RWPE2 (cell line): ENCODE data around the gene BEST2.

Experiments
- ATAC-seq: fragments of 200-7000 bp; cut with Tn5 transposase; 3 replicates; pipeline ENCODE4 v1.9.1; 2021; ENCODE audit warnings: low read depth
- DNase-seq: peaks from one replicate; pipeline ENCODE4 v3.0.0-alpha.2; 2020; ENCODE audit warnings: low spot score
- H3K27ac ChIP-seq: fragments of 450-650 bp; 2 replicates; pipeline ENCODE4 v1.5.1; 2017; ENCODE audit warnings: mild to moderate bottlenecking; ENCODE audit not compliant: poor library complexity, severe bottlenecking
- H3K27me3 ChIP-seq: fragments of 250-450 bp; sonication (Bioruptor Pico); 2 replicates; pipeline ENCODE4 v1.5.1; 2021; ENCODE audit warnings: mild to moderate bottlenecking, moderate library complexity; ENCODE audit not compliant: insufficient read depth, poor library complexity, severe bottlenecking
- H3K36me3 ChIP-seq: fragments of 250-450 bp; sonication (Bioruptor Pico); 2 replicates; pipeline ENCODE4 v1.5.1; 2020; ENCODE audit warnings: low read depth, mild to moderate bottlenecking, moderate library complexity
- H3K4me1 ChIP-seq: fragments of 250-450 bp; sonication (Bioruptor Pico); 2 replicates; pipeline ENCODE4 v1.5.1; 2021; ENCODE audit warnings: mild to moderate bottlenecking, moderate library complexity; ENCODE audit not compliant: insufficient read depth, poor library complexity, severe bottlenecking
- H3K4me3 ChIP-seq: fragments of 250-450 bp; sonication (Bioruptor Pico); 2 replicates; pipeline ENCODE4 v1.5.1; 2021; ENCODE audit warnings: mild to moderate bottlenecking, moderate library complexity; ENCODE audit not compliant: severe bottlenecking
- H3K9me3 ChIP-seq: fragments of 250-450 bp; sonication (Bioruptor Pico); 2 replicates; pipeline ENCODE4 v1.5.1; 2021; ENCODE audit warnings: mild to moderate bottlenecking, moderate library complexity; ENCODE audit not compliant: severe bottlenecking
- CTCF ChIP-seq: fragments of 450-650 bp; IDR thresholded peaks from one replicate; pipeline ENCODE4 v1.5.1; 2017; ENCODE audit warnings: mild to moderate bottlenecking, moderate library complexity; ENCODE audit not compliant: poor library complexity, severe bottlenecking

The BEST2 gene

DNA sequence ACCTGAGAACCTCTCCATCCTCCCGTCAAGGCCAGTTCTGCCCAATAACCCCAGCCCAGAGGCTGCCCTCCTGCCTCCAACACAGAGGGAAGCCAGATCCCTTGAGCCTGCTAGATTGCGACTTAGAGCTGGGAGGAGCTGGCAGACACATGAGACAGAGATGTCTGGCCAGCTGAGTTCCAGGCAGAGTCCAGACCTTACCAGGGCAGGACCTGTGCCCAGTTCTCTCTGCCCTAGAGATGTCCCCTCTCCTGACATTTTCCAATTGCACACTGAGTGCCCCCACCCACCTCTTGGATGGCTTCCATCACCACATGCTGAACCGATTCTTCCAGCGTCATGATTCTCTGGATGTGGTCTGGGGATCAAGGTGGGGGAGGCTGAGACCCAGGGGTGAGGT lies 20.7 kb downstream of the BEST2 start:
- TF ChIP-seq CTCF, result no peak
- peaks cover 36% of the 10 kb centered on the region for H3K36me3 ChIP-seq
- H3K4me3 ChIP-seq, result no peak overlapping the region
- no peak overlapping the region for H3K27ac ChIP-seq
- no peaks in the 10 kb centered on the region for H3K27me3 ChIP-seq
- no peaks in the 10 kb centered on the region for H3K4me1 ChIP-seq
- no peaks in the 10 kb centered on the region for H3K9me3 ChIP-seq
- DNase-seq (no peak), ATAC-seq (no peak)

DNA sequence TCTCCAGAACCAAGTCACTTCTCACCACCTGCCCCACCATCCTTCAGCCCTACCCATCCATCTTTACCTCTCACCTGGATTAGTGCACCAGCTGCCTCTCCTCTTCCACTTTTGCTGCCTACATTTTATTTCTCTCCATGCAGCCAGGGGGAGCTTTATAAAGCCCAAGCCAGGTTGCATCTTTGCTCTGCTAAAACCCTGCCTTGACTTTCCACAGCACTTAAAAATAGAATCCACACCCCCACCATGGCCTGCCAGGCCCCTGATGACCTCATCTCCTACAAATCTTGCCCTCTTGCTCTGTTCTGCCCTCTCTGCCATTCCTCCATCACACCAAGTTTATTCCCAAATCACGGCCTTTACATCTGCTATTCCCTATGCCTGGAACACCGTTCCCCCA lies 22.0 kb downstream of the BEST2 start:
- TF ChIP-seq CTCF, result peak; percentile 43

GRCh38 chr19:12774588-12775555 lies 23.3 kb downstream of the BEST2 start, which contains the start of gene HOOK2:
HOOK2 (minus strand) TSS chr19:12775552; CDS start chr19:12775449, 103 bp downstream.
- H3K4me1 ChIP-seq, result peaks cover 7% of the 10 kb centered on the region
- H3K4me3 ChIP-seq, result peak within 1 kb of the TSS; percentile 85
- peak; percentile 99 for DNase-seq
- H3K27me3 ChIP-seq, result no peaks in the 10 kb centered on the region
- H3K27ac ChIP-seq, result peak within 1 kb of the TSS; percentile 92
- TF ChIP-seq CTCF, result no peak
- H3K36me3 ChIP-seq, result peaks cover 19% of the 10 kb centered on the region
- no peaks in the 10 kb centered on the region for H3K9me3 ChIP-seq
- peak; percentile 65 for ATAC-seq

More for the DNA sequence above, 22.0 kb downstream of the BEST2 start:
- Histone ChIP-seq H3K4me3 (no peak overlapping the region), H3K9me3 (no peaks in the 10 kb centered on the region), H3K4me1 (no peaks in the 10 kb centered on the region), H3K27me3 (no peaks in the 10 kb centered on the region), H3K27ac (no peak overlapping the region), H3K36me3 (peaks cover 26% of the 10 kb centered on the region)
- DNase-seq, result no peak
- ATAC-seq, result no peak

DNA sequence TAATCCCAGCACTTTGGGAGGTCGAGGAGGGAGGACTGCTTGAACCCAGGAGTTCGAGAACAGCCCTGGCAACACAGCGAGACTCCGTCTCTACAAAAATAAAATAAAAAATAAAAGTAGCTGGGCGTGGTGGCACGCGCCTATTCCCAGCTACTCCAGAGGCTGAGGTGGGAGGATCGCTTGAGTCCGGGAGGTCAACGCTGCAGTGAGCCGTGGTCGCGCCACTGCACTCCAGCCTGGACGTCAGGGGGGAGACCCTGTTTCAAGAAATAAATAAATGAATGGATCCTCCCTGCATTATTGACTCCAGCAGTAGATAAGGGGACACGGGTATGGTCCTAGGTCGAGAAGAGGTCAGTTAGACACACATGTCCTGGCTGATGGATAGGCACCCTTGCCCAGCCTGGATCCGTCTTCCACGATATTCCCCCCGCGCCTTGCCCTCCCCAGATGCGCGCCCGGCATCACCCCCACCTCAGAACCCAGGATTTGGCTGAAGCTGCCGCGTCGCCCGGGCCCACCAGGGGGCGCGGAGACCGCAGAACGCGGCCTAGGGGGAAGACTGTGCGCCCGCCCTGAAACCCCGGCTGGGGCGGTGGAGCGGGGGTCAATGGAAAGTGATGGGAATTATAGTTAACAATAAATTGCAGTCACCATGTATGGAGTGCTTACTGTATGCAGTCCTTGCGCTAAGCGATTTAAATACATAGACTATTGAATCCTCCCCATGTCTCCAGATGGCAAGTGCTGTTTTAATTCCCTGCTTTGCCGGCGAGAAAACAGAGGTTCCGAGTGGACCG lies 25.8 kb downstream of the BEST2 start:
- H3K36me3 ChIP-seq, result peaks cover 13% of the 10 kb centered on the region
- H3K4me1 ChIP-seq, result peaks cover 7% of the 10 kb centered on the region
- peak overlapping the region; percentile 92 for H3K27ac ChIP-seq
- H3K9me3 ChIP-seq, result no peaks in the 10 kb centered on the region
- DNase-seq (no peak), ATAC-seq (peak; percentile 38)
- H3K27me3 ChIP-seq, result no peaks in the 10 kb centered on the region
- peak; percentile 96 for TF ChIP-seq CTCF
- peak overlapping the region; percentile 43 for H3K4me3 ChIP-seq
